WTC11 (cell line): ENCODE measurements around the gene NLGN1. TPM values are rescaled to one million over a fixed set of nuclear protein-coding genes. Genes with fewer than 3 reads are reported as not detected.

Source experiments
- ATAC-seq: fragments of 200-7000 bp; cut with Tn5 transposase; 2 replicates; pipeline ENCODE4 v1.10.0; 2021; ENCODE audit warnings: mild to moderate bottlenecking, moderate library complexity
- CTCF ChIA-PET: fragments of 300-600 bp; sonication (Branson Sonifier 250); formaldehyde crosslinking; loops from one replicate; lab custom pipeline; 2021; ENCODE audit warnings: antibody characterized with exemption; lab: Charles Lee
- POLR2A ChIA-PET: fragments of 350-600 bp; sonication (Branson Sonifier 250); formaldehyde crosslinking; loops from one replicate; lab custom pipeline; 2021; ENCODE audit warnings: antibody characterized with exemption; lab: Charles Lee
- DNase-seq: peaks from one replicate; pipeline ENCODE4 v3.0.0; 2021; ENCODE audit warnings: low spot score
- H3K27ac Mint-ChIP-seq: 2 replicates; pipeline ENCODE4 v1.8.0; 2021; ENCODE audit warnings: mixed read lengths
- H3K27me3 Mint-ChIP-seq: 2 replicates; pipeline ENCODE4 v1.8.0; 2021; ENCODE audit warnings: low read depth, mild to moderate bottlenecking, moderate library complexity, mixed read lengths
- H3K36me3 Mint-ChIP-seq: 2 replicates; pipeline ENCODE4 v1.8.0; 2021; ENCODE audit warnings: mixed read lengths
- H3K4me1 Mint-ChIP-seq: 2 replicates; pipeline ENCODE4 v1.8.0; 2022; ENCODE audit warnings: mixed read lengths
- H3K4me3 Mint-ChIP-seq: 2 replicates; pipeline ENCODE4 v1.8.0; 2021; ENCODE audit warnings: mild to moderate bottlenecking, moderate library complexity, mixed read lengths
- H3K9me3 Mint-ChIP-seq: 2 replicates; pipeline ENCODE4 v1.8.0; 2021; ENCODE audit warnings: mixed read lengths
- EMX1 ChIP-seq: fragments of 250-450 bp; sonication (Bioruptor Pico); IDR thresholded peaks from 2 replicates; pipeline ENCODE4 v1.8.0; 2021; ENCODE audit warnings: mild to moderate bottlenecking
- FOXJ3 ChIP-seq: sonication (generic); formaldehyde crosslinking; IDR thresholded peaks from 2 replicates; pipeline ENCODE4 v1.9.0; 2021; ENCODE audit warnings: missing genetic modification reagents, mild to moderate bottlenecking, borderline replicate concordance
- FOXK1 ChIP-seq: sonication (generic); formaldehyde crosslinking; IDR thresholded peaks from 2 replicates; pipeline ENCODE4 v1.8.0; 2022; ENCODE audit warnings: mild to moderate bottlenecking, moderate library complexity, missing genetic modification reagents
- HMGA2 ChIP-seq: fragments of 250-450 bp; sonication (Bioruptor Pico); IDR thresholded peaks from 2 replicates; pipeline ENCODE4 v1.4.0; 2021; ENCODE audit warnings: mild to moderate bottlenecking, moderate library complexity
- HMGXB4 ChIP-seq: sonication (generic); formaldehyde crosslinking; IDR thresholded peaks from 2 replicates; pipeline ENCODE4 v1.8.1; 2023; ENCODE audit warnings: mild to moderate bottlenecking, moderate library complexity, missing genetic modification reagents
- IRF1 ChIP-seq: sonication (generic); formaldehyde crosslinking; IDR thresholded peaks from 2 replicates; pipeline ENCODE4 v1.8.0; 2023; ENCODE audit warnings: missing genetic modification reagents
- JUN ChIP-seq: sonication (generic); formaldehyde crosslinking; IDR thresholded peaks from 2 replicates; pipeline ENCODE4 v1.8.0; 2023; ENCODE audit warnings: mild to moderate bottlenecking, missing genetic modification reagents
- KAT7 ChIP-seq: sonication (generic); formaldehyde crosslinking; IDR thresholded peaks from 2 replicates; pipeline ENCODE4 v1.8.1; 2023; ENCODE audit warnings: missing genetic modification reagents, mild to moderate bottlenecking, borderline replicate concordance
- MAX ChIP-seq: sonication (generic); formaldehyde crosslinking; IDR thresholded peaks from 2 replicates; pipeline ENCODE4 v1.8.0; 2022; ENCODE audit warnings: mild to moderate bottlenecking, missing genetic modification reagents
- MLX ChIP-seq: sonication (generic); formaldehyde crosslinking; IDR thresholded peaks from 2 replicates; pipeline ENCODE4 v1.8.1; 2023; ENCODE audit warnings: mild to moderate bottlenecking, missing genetic modification reagents, moderate library complexity
- MXD4 ChIP-seq: fragments of 250-450 bp; sonication (Bioruptor Pico); IDR thresholded peaks from 2 replicates; pipeline ENCODE4 v1.8.0; 2021; ENCODE audit warnings: mild to moderate bottlenecking, moderate library complexity, borderline replicate concordance
- OVOL2 ChIP-seq: fragments of 250-450 bp; sonication (Bioruptor Pico); IDR thresholded peaks from 2 replicates; pipeline ENCODE4 v1.9.0; 2021; ENCODE audit warnings: mild to moderate bottlenecking, borderline replicate concordance
- SMAD3 ChIP-seq: sonication (generic); formaldehyde crosslinking; IDR thresholded peaks from 2 replicates; pipeline ENCODE4 v1.8.0; 2022; ENCODE audit warnings: missing genetic modification reagents, mild to moderate bottlenecking, borderline replicate concordance
- TEAD4 ChIP-seq: sonication (generic); formaldehyde crosslinking; IDR thresholded peaks from 2 replicates; pipeline ENCODE4 v1.8.0; 2022; ENCODE audit warnings: mild to moderate bottlenecking, missing genetic modification reagents
- USF2 ChIP-seq: sonication (generic); formaldehyde crosslinking; IDR thresholded peaks from 2 replicates; pipeline ENCODE4 v1.8.1; 2023; ENCODE audit warnings: mild to moderate bottlenecking, missing genetic modification reagents, moderate library complexity
- ZNF121 ChIP-seq: sonication (generic); formaldehyde crosslinking; IDR thresholded peaks from 2 replicates; pipeline ENCODE4 v1.8.0; 2023; ENCODE audit warnings: missing genetic modification reagents
- ZNF423 ChIP-seq: fragments of 250-450 bp; sonication (Bioruptor Pico); IDR thresholded peaks from 2 replicates; pipeline ENCODE4 v2.1.2; 2022; ENCODE audit warnings: mild to moderate bottlenecking, moderate library complexity
- ZNF671 ChIP-seq: fragments of 250-450 bp; sonication (Bioruptor Pico); IDR thresholded peaks from 2 replicates; pipeline ENCODE4 v1.8.0; 2021; ENCODE audit warnings: mild to moderate bottlenecking
- total RNA-seq: library from RNA; stranded (reverse); gene quantifications from 3 replicates; pipeline ENCODE4 v1.2.3, GENCODE V29; 2021
- TF ChIP-seq, protein P1 (sequence below): sonication (generic); formaldehyde crosslinking; IDR thresholded peaks from 2 replicates; pipeline ENCODE4 v1.8.0; 2022; ENCODE audit warnings: missing genetic modification reagents
- TF ChIP-seq, protein P2 (sequence below): sonication (generic); formaldehyde crosslinking; IDR thresholded peaks from 2 replicates; pipeline ENCODE4 v1.8.0; 2022; ENCODE audit warnings: mild to moderate bottlenecking, missing genetic modification reagents
- TF ChIP-seq, protein P3 (sequence below): fragments of 250-450 bp; sonication (Bioruptor Pico); IDR thresholded peaks from 2 replicates; pipeline ENCODE4 v1.9.0; 2021; ENCODE audit warnings: moderate library complexity, mild to moderate bottlenecking, inconsistent platforms, borderline replicate concordance
- TF ChIP-seq, protein P4 (sequence below): sonication (generic); formaldehyde crosslinking; IDR thresholded peaks from 2 replicates; pipeline ENCODE4 v1.8.1; 2022; ENCODE audit warnings: low read depth, missing genetic modification reagents, borderline replicate concordance
- TF ChIP-seq, protein P5 (sequence below): sonication (generic); formaldehyde crosslinking; IDR thresholded peaks from 2 replicates; pipeline ENCODE4 v1.8.1; 2023; ENCODE audit warnings: mild to moderate bottlenecking, missing genetic modification reagents

NLGN1 gene
- total RNA-seq, 1 experiment from 2014 or later = 12.4 TPM

- DNase-seq = no peak
- CTCF ChIA-PET = no interaction called here
- H3K4me3 Mint-ChIP-seq = no peak overlapping the region
- H3K27me3 Mint-ChIP-seq = no peaks in the 10 kb centered on the region
- POLR2A ChIA-PET = no interaction called here
- peaks cover 17% of the 10 kb centered on the region for H3K4me1 Mint-ChIP-seq
- no peak for ATAC-seq
- no peaks in the 10 kb centered on the region for H3K36me3 Mint-ChIP-seq
- TF ChIP-seq ZNF121 (no peak), HMGA2 (CRISPR knock-in tag) (no peak), TEAD4 (CRISPR knock-in tag) (no peak), EMX1 (CRISPR knock-in tag) (no peak), USF2 (no peak), MLX (no peak), MXD4 (CRISPR knock-in tag) (no peak), OVOL2 (CRISPR knock-in tag) (no peak), ZNF671 (CRISPR knock-in tag) (no peak), SMAD3 (CRISPR knock-in tag) (no peak), KAT7 (CRISPR knock-in tag) (no peak), MAX (CRISPR knock-in tag) (no peak)
- TF ChIP-seq, protein P1, sequence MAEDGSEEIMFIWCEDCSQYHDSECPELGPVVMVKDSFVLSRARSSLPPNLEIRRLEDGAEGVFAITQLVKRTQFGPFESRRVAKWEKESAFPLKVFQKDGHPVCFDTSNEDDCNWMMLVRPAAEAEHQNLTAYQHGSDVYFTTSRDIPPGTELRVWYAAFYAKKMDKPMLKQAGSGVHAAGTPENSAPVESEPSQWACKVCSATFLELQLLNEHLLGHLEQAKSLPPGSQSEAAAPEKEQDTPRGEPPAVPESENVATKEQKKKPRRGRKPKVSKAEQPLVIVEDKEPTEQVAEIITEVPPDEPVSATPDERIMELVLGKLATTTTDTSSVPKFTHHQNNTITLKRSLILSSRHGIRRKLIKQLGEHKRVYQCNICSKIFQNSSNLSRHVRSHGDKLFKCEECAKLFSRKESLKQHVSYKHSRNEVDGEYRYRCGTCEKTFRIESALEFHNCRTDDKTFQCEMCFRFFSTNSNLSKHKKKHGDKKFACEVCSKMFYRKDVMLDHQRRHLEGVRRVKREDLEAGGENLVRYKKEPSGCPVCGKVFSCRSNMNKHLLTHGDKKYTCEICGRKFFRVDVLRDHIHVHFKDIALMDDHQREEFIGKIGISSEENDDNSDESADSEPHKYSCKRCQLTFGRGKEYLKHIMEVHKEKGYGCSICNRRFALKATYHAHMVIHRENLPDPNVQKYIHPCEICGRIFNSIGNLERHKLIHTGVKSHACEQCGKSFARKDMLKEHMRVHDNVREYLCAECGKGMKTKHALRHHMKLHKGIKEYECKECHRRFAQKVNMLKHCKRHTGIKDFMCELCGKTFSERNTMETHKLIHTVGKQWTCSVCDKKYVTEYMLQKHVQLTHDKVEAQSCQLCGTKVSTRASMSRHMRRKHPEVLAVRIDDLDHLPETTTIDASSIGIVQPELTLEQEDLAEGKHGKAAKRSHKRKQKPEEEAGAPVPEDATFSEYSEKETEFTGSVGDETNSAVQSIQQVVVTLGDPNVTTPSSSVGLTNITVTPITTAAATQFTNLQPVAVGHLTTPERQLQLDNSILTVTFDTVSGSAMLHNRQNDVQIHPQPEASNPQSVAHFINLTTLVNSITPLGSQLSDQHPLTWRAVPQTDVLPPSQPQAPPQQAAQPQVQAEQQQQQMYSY (CRISPR knock-in tag) = no peak
- TF ChIP-seq, protein P2, sequence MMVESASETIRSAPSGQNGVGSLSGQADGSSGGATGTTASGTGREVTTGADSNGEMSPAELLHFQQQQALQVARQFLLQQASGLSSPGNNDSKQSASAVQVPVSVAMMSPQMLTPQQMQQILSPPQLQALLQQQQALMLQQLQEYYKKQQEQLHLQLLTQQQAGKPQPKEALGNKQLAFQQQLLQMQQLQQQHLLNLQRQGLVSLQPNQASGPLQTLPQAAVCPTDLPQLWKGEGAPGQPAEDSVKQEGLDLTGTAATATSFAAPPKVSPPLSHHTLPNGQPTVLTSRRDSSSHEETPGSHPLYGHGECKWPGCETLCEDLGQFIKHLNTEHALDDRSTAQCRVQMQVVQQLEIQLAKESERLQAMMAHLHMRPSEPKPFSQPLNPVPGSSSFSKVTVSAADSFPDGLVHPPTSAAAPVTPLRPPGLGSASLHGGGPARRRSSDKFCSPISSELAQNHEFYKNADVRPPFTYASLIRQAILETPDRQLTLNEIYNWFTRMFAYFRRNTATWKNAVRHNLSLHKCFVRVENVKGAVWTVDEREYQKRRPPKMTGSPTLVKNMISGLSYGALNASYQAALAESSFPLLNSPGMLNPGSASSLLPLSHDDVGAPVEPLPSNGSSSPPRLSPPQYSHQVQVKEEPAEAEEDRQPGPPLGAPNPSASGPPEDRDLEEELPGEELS (CRISPR knock-in tag) = no peak
- TF ChIP-seq, protein P3, sequence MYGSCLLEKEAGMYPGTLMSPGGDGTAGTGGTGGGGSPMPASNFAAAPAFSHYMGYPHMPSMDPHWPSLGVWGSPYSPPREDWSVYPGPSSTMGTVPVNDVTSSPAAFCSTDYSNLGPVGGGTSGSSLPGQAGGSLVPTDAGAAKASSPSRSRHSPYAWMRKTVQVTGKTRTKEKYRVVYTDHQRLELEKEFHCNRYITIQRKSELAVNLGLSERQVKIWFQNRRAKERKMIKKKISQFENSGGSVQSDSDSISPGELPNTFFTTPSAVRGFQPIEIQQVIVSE = no peak
- no peaks in the 10 kb centered on the region; the same call in 1 of the 2 replicates for H3K9me3 Mint-ChIP-seq
- no peak overlapping the region for H3K27ac Mint-ChIP-seq
These were observed 473.4 kb downstream of the NLGN1 start for GRCh38 chr3:173870976-173871375.

DNA sequence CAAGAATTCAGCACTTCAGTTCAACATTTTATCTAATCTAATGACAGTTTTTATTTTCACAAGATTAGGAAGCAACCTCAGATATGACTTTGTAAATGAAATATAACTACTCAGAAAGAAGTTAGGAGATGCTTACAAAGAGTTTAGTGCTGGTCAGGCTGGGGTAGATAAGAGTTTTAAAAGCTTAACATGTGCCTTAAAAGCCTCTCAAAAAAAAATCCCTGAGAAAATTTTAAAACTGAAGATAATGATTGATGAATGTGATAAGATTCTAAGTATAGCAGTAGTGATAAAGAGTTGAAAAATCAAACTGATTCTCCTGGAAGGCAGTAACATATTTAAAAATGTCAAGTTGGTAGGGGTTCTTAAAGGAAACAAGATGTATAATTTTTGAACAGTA is 478.2 kb downstream of the NLGN1 start:
- POLR2A ChIA-PET = interaction anchor here (0.7 kb wide), 1 partner anchor 635 kb away, joined by 3 read pairs; no protein-coding TSS in a partner anchor
- TF ChIP-seq IRF1 (no peak), ZNF423 (no peak), HMGXB4 (CRISPR knock-in tag) (no peak), JUN (no peak), FOXK1 (CRISPR knock-in tag) (no peak), FOXJ3 (CRISPR knock-in tag) (no peak)
- TF ChIP-seq, protein P4, sequence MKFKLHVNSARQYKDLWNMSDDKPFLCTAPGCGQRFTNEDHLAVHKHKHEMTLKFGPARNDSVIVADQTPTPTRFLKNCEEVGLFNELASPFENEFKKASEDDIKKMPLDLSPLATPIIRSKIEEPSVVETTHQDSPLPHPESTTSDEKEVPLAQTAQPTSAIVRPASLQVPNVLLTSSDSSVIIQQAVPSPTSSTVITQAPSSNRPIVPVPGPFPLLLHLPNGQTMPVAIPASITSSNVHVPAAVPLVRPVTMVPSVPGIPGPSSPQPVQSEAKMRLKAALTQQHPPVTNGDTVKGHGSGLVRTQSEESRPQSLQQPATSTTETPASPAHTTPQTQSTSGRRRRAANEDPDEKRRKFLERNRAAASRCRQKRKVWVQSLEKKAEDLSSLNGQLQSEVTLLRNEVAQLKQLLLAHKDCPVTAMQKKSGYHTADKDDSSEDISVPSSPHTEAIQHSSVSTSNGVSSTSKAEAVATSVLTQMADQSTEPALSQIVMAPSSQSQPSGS (CRISPR knock-in tag) = no peak
- TF ChIP-seq, protein P5, sequence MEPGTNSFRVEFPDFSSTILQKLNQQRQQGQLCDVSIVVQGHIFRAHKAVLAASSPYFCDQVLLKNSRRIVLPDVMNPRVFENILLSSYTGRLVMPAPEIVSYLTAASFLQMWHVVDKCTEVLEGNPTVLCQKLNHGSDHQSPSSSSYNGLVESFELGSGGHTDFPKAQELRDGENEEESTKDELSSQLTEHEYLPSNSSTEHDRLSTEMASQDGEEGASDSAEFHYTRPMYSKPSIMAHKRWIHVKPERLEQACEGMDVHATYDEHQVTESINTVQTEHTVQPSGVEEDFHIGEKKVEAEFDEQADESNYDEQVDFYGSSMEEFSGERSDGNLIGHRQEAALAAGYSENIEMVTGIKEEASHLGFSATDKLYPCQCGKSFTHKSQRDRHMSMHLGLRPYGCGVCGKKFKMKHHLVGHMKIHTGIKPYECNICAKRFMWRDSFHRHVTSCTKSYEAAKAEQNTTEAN (CRISPR knock-in tag) = no peak

More for the DNA sequence above, 478.2 kb downstream of the NLGN1 start:
- Mint-ChIP-seq H3K4me1 (peaks cover 12% of the 10 kb centered on the region), H3K27me3 (no peaks in the 10 kb centered on the region), H3K36me3 (no peaks in the 10 kb centered on the region), H3K27ac (no peak overlapping the region), H3K9me3 (peaks cover 4% of the 10 kb centered on the region; the same call in 1 of the 2 replicates), H3K4me3 (no peak overlapping the region)
- ATAC-seq (no peak), DNase-seq (no peak)
- CTCF ChIA-PET = no interaction called here
